HG02759 (cell line): ENCODE measurements around the gene SPATA25.
"Not testable (repeated sequence)": the region's sequence is repeated elsewhere in the genome, so short reads cannot be mapped to it uniquely, and the experiment has no call there.

ENCODE experiments used
- ATAC-seq: cut with Tn5 transposase; IDR thresholded peaks from one replicate; pipeline ENCODE4 v1.9.1; 2021; ENCODE audit warnings: mild to moderate bottlenecking, moderate library complexity; ENCODE audit not compliant: unreplicated experiment

Gene SPATA25

GRCh38 chr20:45917790-45918141 lies 30.3 kb upstream of the SPATA25 start:
- ATAC-seq, result no peak

DNA sequence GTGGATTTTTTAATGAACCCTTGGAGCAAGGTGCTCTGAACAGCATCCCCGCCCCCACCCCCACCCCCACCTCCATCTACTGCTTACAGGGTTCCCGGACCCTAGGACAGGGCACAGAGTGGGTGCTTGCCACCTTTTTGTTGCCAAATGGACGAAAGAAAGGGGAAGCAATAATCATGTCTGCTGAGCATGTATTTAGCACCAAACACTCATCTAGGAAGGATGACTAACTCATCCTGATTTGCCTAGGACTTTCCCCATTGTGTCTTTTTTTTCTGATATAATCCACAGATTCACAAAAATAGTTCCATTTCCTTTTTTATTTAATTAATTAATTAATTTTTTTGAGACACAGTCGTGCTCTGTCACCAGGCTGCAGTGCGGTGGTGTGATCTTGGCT lies 25.7 kb upstream of the SPATA25 start:
- ATAC-seq, result no peak

DNA sequence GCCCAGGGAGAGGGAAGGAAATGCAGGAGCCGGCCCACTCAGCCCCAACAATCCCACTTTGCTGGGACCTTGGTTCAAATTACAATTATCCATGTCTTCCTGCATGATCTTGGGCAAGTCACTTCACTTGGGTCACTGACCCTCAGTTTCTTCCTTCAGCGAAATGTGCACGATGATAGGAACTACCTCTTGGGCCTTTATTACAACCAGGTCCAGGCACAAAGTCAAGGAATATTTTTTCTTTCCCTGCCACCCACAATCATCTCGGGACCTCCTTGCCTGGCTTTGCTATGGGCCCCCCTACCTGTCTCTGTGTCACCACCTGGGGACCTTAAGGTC lies 24.9 kb upstream of the SPATA25 start:
- ATAC-seq, result no peak

- ATAC-seq, result no peak
These were observed 24.3 kb upstream of the SPATA25 start, which contains the start of gene PLTP for GRCh38 chr20:45911486-45912343. PLTP (minus strand) TSS chr20:45912155; CDS start chr20:45911452, 703 bp downstream.

- ATAC-seq, result peak; percentile 89
These were observed 23.5 kb upstream of the SPATA25 start for GRCh38 chr20:45910670-45911485.

DNA sequence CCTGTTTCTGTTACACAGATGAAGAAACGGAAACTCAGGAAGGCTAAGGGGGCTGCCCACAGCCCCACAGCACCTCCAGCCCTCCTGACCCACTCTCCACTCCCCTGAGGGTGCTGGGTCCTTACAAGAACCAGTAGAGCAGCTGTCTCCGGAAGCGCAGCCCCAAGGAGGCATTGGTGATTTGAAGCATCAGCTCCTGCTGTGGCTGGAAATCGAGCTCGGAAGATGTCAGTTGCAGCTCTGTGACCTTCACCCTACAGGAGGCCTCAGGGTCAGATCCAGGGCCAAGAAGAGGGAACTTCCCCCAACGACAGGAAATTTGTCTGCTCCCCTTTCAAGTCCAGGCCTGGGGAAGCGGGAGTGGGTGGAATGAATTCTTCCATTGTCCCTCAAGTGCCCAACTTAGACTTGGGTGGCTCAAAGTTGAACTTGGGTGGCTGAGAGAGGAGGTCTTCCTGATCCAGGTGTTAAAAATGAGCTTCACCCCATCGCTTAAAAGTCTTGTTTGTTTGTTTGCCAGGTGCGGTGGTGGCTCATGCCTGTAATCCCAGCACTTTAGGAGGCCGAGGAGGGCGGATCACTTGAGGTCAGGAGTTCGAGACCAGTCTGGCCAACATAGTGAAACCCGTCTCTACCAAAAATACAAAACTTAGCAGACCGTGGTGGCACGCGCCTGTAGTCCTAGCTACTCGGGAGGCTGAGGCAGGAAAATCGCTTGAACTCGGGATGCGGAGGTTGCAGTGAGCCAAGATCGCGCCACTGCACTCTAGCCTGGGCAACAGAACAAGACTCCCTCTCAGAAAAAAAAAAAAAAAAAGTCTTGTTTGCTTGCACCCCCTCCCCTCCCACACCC lies 22.6 kb upstream of the SPATA25 start:
- ATAC-seq, result no peak

GRCh38 chr20:45909336-45909808 lies 21.9 kb upstream of the SPATA25 start:
- no peak for ATAC-seq

DNA sequence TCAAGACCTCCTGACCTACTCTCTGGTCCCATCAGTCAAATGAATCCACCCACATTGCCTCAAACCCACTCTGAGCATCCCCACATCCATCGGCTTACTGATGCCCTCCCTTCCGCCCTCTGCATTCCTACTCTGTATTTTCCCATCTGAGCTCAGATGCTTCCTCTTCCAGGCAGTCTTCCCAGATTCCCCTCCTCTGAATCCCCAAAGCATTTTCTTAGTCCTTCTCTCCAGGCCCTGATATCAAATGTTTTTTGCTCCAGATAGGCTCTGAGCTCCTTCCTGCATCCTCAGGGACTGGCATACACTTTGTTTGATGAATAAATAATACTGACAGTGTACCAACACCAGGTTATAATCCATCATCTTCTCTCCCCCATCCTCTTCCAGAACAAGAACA lies 20.7 kb upstream of the SPATA25 start:
- no peak for ATAC-seq

GRCh38 chr20:45907219-45907948 lies 20.0 kb upstream of the SPATA25 start:
- ATAC-seq, result no peak

GRCh38 chr20:45905505-45906079 lies 18.2 kb upstream of the SPATA25 start:
- no peak for ATAC-seq

DNA sequence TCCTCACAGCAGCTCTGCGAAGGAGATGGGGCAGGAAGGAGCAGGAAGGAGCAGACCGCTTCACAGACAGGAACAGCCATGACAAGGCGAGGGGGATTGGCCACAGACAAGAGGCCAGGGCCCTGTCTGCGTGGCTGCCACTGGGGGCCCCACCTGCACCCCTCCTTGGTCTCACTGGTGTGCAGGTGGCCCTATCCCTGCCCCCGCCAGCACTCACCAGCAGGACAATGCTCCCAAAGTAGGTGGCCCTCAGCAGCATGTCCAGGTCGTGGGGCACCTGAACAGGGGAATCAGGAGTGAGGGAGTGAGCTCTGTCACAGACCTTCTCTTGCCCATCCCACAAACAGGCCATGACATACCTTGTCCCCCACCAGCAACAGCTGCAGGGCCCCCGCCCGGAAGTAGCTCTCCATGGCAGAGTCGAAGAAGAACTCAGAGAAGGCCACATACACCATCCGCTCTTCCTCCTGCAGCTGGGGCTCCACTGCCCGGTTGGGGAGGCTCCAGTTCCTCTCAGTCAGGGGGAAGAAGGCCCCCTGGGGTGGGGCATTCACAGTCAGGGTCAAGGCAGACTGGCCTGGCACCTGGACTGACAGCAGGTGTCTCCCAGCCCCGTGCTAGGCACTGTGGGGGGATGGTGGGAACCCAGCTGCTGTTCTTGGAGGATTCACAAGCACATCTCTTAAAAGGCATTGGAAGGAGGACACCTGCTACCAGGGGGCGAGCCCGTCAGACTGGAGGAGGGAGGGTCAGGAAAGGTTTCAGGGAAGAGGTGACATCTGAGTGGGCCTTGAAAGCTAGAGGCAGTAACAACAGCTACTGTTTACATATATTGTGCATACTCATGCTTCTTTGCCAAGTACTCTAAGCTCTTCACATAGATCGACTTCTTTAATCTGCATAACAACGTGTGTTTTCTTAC lies 17.4 kb upstream of the SPATA25 start:
- no peak for ATAC-seq

GRCh38 chr20:45902199-45902701 lies 14.8 kb upstream of the SPATA25 start:
- ATAC-seq, result no peak

GRCh38 chr20:45901332-45901731 lies 13.9 kb upstream of the SPATA25 start:
- not testable (repeated sequence) for ATAC-seq

DNA sequence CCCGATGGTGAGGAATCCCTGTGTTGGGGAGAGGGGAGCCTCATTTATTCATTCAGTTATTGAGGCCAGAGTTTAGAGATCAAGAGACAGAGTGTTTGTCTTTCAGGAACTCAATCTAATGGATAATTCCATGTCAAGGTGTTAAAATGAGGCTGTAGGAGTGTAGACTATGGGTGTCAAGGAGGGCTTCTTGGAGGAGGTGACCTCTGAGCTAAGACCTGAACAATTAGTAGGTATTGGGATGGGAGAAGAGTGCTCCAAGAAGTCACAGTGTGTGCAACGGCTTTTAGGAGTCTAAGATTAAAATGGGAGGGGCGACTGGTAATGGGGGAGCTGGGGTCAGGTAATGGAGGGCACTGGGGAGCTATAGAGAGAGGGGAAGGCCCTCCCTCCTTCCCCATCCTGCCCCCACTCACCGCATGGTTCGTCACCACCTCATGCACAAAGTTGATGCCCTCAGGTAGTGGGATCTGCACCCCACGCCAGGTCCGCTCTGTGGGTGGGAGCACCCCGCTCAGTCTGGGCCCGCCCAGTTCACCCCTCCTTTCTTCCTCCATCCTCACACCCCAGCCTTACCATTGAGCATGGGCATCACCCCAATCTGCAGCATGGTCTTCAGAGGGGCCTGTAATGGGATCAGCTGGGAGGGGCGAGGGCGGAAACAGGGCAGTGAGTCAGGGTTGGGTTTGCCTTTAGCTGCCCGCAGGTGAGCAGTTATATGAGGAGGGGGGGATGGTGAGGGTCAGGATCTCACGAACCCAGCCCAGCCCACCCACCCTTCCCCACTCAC lies 11.8 kb upstream of the SPATA25 start:
- no peak for ATAC-seq

DNA sequence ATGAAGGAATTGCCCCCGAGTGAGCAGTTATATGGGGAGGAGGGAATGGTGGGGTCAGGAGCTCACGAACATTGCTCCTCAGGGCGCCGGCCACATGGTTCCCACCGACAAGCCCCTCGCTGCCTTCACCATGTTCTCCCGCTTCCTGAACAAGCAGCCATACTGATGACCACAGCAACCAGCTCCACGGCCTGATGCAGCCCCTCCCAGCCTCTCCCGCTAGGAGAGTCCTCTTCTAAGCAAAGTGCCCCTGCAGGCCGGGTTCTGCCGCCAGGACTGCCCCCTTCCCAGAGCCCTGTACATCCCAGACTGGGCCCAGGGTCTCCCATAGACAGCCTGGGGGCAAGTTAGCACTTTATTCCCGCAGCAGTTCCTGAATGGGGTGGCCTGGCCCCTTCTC lies 10.9 kb upstream of the SPATA25 start:
- no peak for ATAC-seq

DNA sequence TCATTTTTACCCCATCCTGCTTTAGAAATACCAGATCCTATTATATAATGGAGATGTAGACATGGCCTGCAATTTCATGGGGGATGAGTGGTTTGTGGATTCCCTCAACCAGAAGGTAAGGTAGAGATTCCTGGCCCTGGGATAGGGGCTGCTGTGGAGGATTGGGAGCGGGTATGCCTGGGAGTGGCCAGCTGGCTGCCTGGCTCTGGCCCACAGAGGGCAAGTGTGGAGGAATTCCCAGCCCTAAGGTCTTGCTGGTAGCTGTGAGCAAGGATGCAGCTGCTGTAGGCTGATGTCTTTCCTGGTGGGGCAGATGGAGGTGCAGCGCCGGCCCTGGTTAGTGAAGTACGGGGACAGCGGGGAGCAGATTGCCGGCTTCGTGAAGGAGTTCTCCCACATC lies 10.3 kb upstream of the SPATA25 start:
- ATAC-seq, result no peak

DNA sequence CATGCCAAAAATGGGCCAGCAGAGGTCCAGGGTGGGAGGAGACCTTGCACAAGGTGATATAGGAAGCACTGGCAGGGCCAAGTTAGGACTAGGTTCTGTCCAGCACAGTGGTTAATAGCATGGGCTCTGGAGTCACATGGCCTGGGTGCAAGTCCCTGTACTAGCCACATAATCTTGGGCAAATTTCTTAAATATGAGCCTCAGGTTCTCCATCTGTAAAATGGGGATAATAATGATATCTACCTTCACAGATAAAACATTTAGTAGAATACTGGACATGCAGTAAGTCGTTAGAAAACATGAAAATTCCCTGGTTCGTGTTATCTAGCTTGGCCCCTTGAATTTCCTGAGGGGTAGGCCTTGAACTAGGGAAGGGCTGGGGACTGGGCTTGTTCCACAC lies 9.9 kb upstream of the SPATA25 start:
- ATAC-seq, result no peak

GRCh38 chr20:45896641-45897161 lies 9.3 kb upstream of the SPATA25 start:
- ATAC-seq, result no peak
